Dendritic cell treated with granulocyte-macrophage colony-stimulating factor and Interleukin-4, amounts not matched to agents 40 ng/mL and 50 ng/mL, for 4 days (primary cell): ENCODE data around the gene HOXC13.

Experiments
- H3K27ac Mint-ChIP-seq: one replicate; pipeline ENCODE4 v1.8.0; 2022; ENCODE audit warnings: mild to moderate bottlenecking, mixed read lengths
- H3K27me3 Mint-ChIP-seq: one replicate; pipeline ENCODE4 v1.8.0; 2022; ENCODE audit warnings: mild to moderate bottlenecking, mixed read lengths
- H3K36me3 Mint-ChIP-seq: one replicate; pipeline ENCODE4 v1.8.0; 2022; ENCODE audit warnings: low read depth, mixed read lengths
- H3K4me1 Mint-ChIP-seq: one replicate; pipeline ENCODE4 v1.8.0; 2022; ENCODE audit warnings: low read depth, mixed read lengths
- H3K4me3 Mint-ChIP-seq: one replicate; pipeline ENCODE4 v1.8.0; 2022; ENCODE audit warnings: mild to moderate bottlenecking, moderate library complexity, mixed read lengths
- H3K9me3 Mint-ChIP-seq: one replicate; pipeline ENCODE4 v1.8.0; 2022; ENCODE audit warnings: mixed read lengths
- intact Hi-C: fragments of 100-400 bp; cut with micrococcal nuclease; formaldehyde crosslinking; loops from one replicate; pipeline ENCODE4 v1.15.0; 2022

HOXC13 gene, protein sequence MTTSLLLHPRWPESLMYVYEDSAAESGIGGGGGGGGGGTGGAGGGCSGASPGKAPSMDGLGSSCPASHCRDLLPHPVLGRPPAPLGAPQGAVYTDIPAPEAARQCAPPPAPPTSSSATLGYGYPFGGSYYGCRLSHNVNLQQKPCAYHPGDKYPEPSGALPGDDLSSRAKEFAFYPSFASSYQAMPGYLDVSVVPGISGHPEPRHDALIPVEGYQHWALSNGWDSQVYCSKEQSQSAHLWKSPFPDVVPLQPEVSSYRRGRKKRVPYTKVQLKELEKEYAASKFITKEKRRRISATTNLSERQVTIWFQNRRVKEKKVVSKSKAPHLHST

DNA sequence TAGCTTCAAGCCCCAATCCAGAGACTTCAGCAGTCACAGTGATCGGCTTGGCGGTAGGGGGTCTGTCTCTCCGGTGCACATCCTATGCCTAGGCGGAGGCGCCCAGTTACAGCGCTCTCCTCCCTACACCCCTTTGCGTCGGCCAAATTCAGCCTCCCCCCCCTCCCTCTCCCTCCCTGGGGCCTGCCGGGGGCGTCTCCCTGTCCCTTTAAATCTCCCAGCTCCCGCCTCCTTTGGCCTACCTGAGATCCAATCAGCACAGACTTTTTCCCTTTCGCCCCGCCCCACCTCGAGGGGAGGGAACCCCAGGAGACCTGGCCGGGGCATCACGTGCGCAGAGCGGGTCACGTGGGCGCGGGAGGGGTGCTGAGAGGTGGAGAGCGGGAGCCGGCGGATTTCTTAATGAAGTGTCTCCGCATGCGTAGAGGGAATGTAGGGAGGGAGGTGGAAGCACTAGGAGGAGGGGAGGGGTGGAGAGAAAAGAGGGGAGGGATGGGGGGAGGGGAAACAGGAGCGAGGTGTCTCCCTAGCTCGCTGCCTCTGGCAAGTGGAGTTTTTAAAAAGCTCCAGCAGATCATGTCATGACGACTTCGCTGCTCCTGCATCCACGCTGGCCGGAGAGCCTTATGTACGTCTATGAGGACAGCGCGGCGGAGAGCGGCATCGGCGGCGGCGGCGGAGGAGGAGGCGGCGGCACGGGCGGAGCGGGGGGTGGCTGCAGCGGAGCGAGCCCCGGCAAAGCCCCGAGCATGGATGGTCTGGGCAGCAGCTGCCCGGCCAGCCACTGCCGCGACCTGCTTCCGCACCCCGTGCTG, at the start of gene HOXC13:
Gene HOXC13, plus strand, starts transcription at position 506 of the 815 bp plus-strand sequence. Its CDS starts 76 bp downstream, at position 582.
- Mint-ChIP-seq H3K9me3 (no peaks in the 10 kb centered on the region), H3K27me3 (peaks cover 94% of the 10 kb centered on the region), H3K27ac (no peak within 1 kb of the TSS), H3K4me1 (no peaks in the 10 kb centered on the region), H3K36me3 (no peaks in the 10 kb centered on the region), H3K4me3 (no peak within 1 kb of the TSS)
- intact Hi-C loops, result no loop called here

DNA sequence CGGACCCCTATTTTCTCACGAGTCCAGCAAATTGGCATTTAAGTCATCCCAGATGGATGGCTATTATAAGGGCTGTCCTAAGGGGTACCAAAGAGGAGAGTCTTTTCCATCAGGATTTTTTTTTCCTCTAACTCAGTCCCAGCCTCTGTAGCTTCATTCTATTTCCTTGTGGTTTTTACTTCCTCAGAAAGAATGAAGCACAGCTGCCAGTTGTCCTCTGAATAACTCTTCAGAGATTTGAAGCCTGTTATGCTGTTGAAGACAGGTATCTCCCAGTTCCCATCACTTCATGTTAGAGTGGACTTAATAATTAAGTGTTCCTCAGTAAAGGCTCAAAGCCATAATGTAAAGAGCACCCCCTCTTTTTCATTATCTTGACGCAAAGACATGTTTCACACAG, 48.5 kb upstream of the HOXC13 start:
- H3K4me1 Mint-ChIP-seq, result no peaks in the 10 kb centered on the region
- H3K9me3 Mint-ChIP-seq, result no peaks in the 10 kb centered on the region
- peaks cover 44% of the 10 kb centered on the region for H3K27me3 Mint-ChIP-seq
- H3K27ac Mint-ChIP-seq, result no peak overlapping the region
- no peak overlapping the region for H3K4me3 Mint-ChIP-seq
- no peaks in the 10 kb centered on the region for H3K36me3 Mint-ChIP-seq
- intact Hi-C loops, result no loop called here

DNA sequence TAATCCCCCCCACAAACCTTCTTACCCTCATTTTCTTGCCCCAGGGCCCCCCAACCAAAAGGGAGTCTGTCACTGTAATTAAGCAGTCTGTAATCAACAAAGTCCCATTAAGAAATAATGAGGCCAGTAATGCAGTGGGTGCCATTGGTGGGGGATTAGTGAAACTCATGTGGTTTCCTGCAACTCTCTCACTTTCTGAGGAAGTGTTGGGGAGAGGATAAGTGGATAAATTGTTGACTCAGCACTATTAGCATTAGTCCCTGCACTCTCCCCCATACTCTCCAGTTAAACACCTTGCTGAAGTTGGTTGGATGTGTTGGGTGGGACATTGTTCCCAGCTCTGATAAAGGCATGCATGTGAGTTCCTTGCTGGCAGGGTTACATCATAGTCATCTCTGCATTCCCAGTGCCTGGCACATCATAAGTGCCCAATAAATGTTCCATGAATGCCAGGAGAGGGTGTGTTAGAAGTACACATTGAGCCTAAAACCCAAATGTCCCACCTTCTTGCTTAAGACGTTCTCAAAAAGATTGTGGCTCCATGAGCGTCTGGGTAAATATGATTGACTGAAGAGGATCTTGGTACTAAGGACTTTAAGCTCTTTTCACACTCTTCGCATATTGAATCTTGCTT, 45.8 kb upstream of the HOXC13 start:
- H3K27ac Mint-ChIP-seq, result no peak overlapping the region
- H3K4me3 Mint-ChIP-seq, result no peak overlapping the region
- H3K27me3 Mint-ChIP-seq, result peaks cover 41% of the 10 kb centered on the region
- intact Hi-C loops, result no loop called here
- no peaks in the 10 kb centered on the region for H3K9me3 Mint-ChIP-seq
- no peaks in the 10 kb centered on the region for H3K4me1 Mint-ChIP-seq
- no peaks in the 10 kb centered on the region for H3K36me3 Mint-ChIP-seq

DNA sequence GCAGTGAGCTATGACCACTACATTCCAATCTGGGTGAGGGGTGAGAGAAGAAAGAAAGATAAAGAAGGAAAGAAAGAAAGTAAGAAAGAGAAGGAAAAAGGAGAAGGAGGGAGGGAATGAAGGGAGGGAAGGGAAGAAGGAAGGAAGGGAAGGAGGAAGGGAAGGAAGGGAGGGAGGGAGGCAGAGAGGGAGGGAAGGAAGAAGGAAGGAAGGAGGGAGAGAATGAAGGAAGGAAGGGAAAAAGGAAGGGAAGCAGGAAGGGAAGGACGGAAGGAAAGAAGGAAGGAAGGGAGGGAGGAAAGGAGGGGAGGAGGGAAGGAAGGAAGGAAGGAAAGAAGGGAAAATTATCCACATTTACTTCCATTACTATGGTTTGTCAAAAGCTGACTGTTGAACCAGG, 39.4 kb upstream of the HOXC13 start:
- no peak overlapping the region for H3K4me3 Mint-ChIP-seq
- no peak overlapping the region for H3K27ac Mint-ChIP-seq
- H3K9me3 Mint-ChIP-seq, result no peaks in the 10 kb centered on the region
- H3K36me3 Mint-ChIP-seq, result no peaks in the 10 kb centered on the region
- no peaks in the 10 kb centered on the region for H3K4me1 Mint-ChIP-seq
- intact Hi-C loops, result no loop called here
- peaks cover 43% of the 10 kb centered on the region for H3K27me3 Mint-ChIP-seq

DNA sequence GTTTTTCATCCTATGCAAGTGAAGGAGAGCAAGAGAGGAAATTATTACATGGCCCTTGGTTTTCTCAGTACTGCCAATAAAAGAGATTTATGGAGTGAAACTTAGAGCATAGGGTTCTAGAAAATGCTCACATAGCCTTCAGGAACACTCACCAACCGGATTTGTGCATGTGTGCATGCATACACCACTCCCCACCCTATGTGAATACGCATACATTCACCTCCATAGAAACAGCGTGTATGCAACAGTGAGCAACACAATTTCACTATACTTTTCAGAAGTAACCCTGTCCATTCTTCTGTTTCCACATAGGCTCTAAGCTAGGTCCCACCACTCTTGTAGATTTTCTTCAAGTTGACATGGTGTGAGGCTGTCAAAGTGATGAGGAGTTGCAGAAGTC, 31.5 kb upstream of the HOXC13 start:
- Mint-ChIP-seq H3K27ac (no peak overlapping the region), H3K36me3 (no peaks in the 10 kb centered on the region), H3K27me3 (peaks cover 28% of the 10 kb centered on the region), H3K4me3 (no peak overlapping the region), H3K4me1 (no peaks in the 10 kb centered on the region), H3K9me3 (no peaks in the 10 kb centered on the region)
- intact Hi-C loops, result no loop called here

DNA sequence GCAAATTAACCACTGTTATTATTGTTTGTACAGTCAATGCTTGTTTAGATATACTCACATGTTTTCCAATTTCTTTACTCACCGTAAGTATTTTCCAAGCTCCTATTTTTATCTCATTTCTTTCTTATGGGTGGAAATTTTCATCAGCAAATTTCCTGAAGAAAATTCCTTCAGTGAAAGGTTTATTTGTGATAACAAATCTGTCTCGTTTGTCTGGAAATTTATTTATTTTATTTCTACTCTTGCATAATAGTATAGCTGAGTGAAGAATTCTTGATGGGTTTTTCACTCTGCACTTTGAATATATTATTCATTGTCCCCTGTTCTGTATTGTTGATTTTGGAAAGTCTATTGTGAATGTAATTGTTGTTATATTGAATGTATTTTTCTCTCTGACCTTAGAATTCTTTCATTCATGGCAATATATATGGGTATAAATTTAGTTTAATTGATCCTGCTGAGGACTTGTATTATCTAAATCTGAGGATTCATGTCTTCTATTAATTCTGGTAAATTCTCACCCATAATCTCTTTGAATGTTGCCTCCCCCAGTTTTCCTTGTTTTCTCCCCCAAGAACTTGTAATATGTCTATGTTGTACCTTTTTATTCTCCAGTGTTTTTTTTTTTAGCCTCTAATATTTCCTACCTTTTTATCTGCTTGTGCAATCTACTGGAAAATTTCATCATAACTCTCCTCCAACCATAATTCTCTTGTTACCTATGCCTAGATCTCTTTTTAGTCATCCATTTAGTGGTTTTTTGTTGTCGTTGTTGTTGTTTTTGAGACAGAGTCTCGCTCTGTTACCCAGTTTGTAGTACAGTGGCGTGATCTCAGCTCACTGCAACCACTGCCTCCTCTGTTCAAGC, 21.6 kb upstream of the HOXC13 start:
- no peak overlapping the region for H3K27ac Mint-ChIP-seq
- no peaks in the 10 kb centered on the region for H3K4me1 Mint-ChIP-seq
- no peaks in the 10 kb centered on the region for H3K36me3 Mint-ChIP-seq
- H3K9me3 Mint-ChIP-seq, result no peaks in the 10 kb centered on the region
- intact Hi-C loops, result no loop called here
- H3K27me3 Mint-ChIP-seq, result peaks cover 65% of the 10 kb centered on the region
- H3K4me3 Mint-ChIP-seq, result no peak overlapping the region

DNA sequence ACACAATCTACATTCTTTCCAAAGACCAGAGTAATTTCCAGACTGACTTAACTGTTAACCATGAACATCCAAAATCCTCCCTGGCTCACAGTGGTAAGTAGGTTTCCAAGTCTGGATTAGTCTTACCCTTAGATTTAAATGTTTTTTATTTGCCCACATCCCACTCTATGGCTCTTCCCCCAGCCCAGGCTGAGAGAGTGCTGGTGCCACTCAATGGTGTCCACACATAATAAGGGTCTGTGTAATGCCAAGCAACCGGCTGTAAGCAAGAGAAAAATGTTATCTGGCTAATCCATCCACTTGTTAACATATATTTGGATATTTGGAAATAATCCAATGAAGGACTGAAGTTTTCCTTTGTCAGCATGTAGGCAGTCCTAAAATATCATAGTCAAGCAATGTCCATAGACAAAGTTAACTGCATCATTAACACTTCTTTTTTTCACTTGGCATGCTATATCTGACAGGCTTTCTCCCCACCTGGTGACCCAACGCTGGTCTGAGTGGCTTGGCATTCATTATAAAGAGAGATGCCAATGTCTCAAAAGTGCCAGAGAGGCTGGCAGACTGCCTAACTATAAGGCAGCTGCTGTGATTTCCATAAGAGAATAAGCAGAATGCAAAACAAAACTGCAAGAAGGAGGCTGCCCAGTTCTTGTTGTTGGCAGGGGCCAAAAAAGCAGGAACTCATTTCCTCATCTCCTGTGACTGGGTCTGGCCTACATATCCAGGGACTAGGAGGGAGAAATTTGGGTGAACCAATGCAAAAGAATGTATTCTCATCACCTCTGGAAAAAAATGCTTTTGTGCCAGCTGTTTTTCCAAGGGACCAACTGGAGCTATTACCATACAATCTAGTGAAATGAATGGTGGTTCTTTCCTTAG, 13.9 kb upstream of the HOXC13 start:
- intact Hi-C loops, result no loop called here
- Mint-ChIP-seq H3K36me3 (no peaks in the 10 kb centered on the region), H3K27ac (no peak overlapping the region), H3K27me3 (peaks cover 85% of the 10 kb centered on the region), H3K9me3 (no peaks in the 10 kb centered on the region), H3K4me1 (no peaks in the 10 kb centered on the region), H3K4me3 (no peak overlapping the region)

DNA sequence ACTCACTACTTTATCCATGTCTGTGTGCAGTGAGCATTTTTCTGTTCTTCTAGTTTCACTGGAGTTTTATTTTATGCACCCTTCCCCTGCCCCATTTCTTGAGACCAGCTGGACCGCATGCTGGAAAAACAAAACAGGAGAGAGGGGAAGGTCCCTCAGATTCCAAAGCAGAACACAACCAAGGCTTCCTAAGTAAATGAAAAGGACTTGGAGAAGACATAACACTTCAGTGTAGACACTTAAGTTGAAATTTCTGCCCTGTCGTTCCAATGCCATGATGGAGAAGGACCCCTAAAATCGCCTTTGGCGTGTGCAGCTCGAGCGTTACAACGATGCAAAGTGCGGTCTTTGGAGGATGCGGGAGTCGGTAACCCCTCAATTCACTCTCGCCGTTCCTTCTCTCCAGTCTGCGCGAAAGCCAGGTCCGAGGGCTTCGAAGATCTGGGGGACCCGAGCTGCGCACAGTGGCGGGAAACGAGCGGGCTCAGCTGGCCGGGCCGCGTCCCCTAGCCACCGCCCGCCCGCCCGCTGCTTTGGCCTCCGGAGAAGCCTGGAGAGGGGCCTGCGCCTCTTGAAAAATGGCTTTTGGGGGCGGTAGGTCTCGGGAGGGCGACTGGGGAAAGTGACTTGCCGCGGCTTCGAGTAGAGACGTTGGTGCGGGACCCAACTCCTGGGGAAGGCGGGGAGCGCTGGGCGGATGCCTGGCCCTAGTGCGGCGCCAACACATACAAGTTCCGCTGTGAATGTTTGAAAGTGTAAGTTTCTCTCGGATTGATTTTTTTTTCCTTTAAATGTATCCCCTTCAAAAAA, 11.2 kb upstream of the HOXC13 start:
- H3K36me3 Mint-ChIP-seq, result no peaks in the 10 kb centered on the region
- no peaks in the 10 kb centered on the region for H3K9me3 Mint-ChIP-seq
- no peak overlapping the region for H3K4me3 Mint-ChIP-seq
- intact Hi-C loops, result no loop called here
- H3K4me1 Mint-ChIP-seq, result no peaks in the 10 kb centered on the region
- peaks cover 91% of the 10 kb centered on the region for H3K27me3 Mint-ChIP-seq
- no peak overlapping the region for H3K27ac Mint-ChIP-seq

DNA sequence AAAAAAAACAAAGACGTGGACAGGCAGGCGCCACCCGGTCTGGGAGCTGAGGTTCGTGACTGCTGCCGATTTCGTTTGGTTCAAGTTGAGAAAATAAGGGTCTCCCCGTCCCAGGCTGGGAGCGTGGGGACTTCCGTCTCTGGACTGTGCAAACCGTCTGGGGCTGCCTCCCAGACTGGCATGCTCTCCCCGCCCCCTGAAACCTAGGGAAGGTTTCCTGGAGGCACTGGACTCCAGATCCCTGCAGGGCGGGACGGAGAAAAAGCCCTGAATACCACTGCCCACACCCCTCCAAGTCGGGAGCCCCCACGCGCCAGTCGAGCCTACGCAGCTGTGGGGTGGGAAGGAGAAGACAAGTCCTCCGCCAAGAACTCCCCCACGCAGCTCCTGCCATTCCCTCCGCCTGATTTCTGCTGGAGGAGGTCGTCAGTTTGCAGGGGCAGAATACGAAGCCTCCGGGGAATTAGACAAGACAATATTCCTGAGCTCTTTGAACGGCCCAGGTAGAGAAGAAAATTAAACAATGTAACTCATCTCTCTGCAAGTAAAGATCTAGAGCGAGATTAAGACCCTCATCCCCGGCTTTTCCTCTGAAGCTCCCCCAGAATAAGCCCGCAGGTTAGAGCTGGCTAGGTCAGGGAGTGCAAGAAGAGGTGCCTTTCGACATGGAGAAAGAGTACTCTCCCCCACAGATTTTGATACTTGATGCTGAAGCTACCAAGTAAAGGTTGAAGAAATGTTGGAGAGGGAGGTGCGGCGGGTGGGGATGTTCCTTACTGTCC, 10.4 kb upstream of the HOXC13 start:
- Mint-ChIP-seq H3K27me3 (peaks cover 95% of the 10 kb centered on the region), H3K27ac (no peak overlapping the region), H3K9me3 (no peaks in the 10 kb centered on the region), H3K36me3 (no peaks in the 10 kb centered on the region), H3K4me3 (no peak overlapping the region), H3K4me1 (no peaks in the 10 kb centered on the region)
- intact Hi-C loops, result no loop called here

DNA sequence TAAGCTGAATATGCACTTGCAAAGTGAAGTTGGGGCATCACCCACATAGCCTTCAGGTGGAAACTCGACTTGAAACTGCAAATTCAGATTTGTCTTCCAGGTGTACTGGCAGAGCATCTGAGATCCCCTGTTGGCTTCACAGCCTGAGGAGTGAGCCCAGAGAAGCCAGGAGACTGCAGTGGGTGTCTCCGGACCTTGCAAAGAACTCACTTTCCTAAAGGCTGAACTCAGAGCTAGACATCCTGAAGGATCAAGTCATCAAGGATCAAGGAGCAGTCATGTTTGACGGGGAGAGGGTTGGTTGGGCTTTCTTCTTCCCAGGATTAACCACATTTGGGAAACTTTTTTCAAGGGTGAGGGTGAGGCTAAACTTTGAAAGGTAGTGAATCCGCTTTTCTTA, 9.1 kb upstream of the HOXC13 start:
- Mint-ChIP-seq H3K27me3 (peaks cover 95% of the 10 kb centered on the region), H3K9me3 (no peaks in the 10 kb centered on the region), H3K4me3 (no peak overlapping the region), H3K4me1 (no peaks in the 10 kb centered on the region), H3K27ac (no peak overlapping the region), H3K36me3 (no peaks in the 10 kb centered on the region)
- intact Hi-C loops, result no loop called here

DNA sequence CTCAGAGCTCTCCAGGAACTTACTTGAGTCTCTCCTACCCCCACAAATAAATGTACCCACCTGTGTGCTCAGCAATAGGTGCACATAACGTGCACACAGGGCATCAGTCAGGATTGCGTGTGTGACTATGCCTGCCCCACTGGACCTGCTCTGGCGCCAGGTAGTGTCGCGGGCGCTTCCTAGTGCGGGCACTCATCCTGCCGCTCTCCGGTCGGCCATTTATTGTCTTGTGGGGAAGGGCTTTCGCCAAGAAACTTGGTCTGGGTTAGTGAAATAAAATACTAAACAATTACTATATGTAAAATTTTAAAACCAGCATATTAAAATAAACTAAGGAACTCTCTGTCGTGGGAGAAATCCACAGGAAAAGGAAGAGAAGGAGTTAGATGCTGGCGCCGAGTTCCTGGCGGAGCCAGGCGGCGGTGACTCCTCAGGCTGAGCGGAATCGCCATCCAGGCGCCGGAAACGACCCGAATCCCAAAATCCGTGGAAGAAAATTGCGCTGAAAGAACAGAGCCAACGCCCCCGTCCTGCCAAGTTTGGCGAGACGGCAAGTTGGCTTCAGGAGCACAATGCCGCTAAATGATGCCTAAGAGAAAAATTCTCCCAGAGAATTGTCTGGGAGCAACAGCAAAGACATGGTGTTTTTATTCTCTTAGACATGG, 7.9 kb upstream of the HOXC13 start:
- H3K9me3 Mint-ChIP-seq, result no peaks in the 10 kb centered on the region
- H3K27ac Mint-ChIP-seq, result no peak overlapping the region
- intact Hi-C loops, result no loop called here
- no peaks in the 10 kb centered on the region for H3K4me1 Mint-ChIP-seq
- H3K4me3 Mint-ChIP-seq, result no peak overlapping the region
- no peaks in the 10 kb centered on the region for H3K36me3 Mint-ChIP-seq
- H3K27me3 Mint-ChIP-seq, result peaks cover 95% of the 10 kb centered on the region
